ENCODE results near the gene MYL6B. TPM values are rescaled to one million over a fixed set of nuclear protein-coding genes. Genes with fewer than 3 reads are reported as not detected.

Gene MYL6B
- total RNA-seq, 4 donors from 2014 or later: 14.3 to 57.9 (median 28.0) TPM

GRCh38 chr12:56186957-56187356 is 34.6 kb downstream of the MYL6B start:
- H3K27me3 ChIP-seq: no peaks in the 10 kb centered on the region
- no peaks in the 10 kb centered on the region for H3K9me3 ChIP-seq
- ATAC-seq: no peak
- peaks cover 0 to 34% (median 18%) of the 10 kb centered on the region in 3 donors for H3K4me1 ChIP-seq
- 41% methylated on average over 2 of the region's 2 CpGs; no CpG with 5 or more reads in 1 of the 2 donors for WGBS, 2 donors (ENCODE audit: low coverage in 1 of 2)
- peak overlapping the region in 2 of 4 donors; percentile 26 to 38 for H3K27ac ChIP-seq
- no peak overlapping the region for H3K4me3 ChIP-seq
- TF ChIP-seq, protein P1, sequence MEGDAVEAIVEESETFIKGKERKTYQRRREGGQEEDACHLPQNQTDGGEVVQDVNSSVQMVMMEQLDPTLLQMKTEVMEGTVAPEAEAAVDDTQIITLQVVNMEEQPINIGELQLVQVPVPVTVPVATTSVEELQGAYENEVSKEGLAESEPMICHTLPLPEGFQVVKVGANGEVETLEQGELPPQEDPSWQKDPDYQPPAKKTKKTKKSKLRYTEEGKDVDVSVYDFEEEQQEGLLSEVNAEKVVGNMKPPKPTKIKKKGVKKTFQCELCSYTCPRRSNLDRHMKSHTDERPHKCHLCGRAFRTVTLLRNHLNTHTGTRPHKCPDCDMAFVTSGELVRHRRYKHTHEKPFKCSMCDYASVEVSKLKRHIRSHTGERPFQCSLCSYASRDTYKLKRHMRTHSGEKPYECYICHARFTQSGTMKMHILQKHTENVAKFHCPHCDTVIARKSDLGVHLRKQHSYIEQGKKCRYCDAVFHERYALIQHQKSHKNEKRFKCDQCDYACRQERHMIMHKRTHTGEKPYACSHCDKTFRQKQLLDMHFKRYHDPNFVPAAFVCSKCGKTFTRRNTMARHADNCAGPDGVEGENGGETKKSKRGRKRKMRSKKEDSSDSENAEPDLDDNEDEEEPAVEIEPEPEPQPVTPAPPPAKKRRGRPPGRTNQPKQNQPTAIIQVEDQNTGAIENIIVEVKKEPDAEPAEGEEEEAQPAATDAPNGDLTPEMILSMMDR (IDR thresholded peaks at IDR 0.05): no peak
- TF ChIP-seq POLR2AphosphoS5 (IDR thresholded peaks at IDR 0.05) (no peak), EP300 (IDR thresholded peaks at IDR 0.05) (no peak), POLR2A (IDR thresholded peaks at IDR 0.05) (no peak)
- peaks cover 0 to 51% of the 10 kb centered on the region in 2 donors for H3K36me3 ChIP-seq

- peak overlapping the region; percentile 64 to 97 (median 94) for H3K27ac ChIP-seq
- 11% methylated on average over 8 of the region's 10 CpGs; no CpG with 5 or more reads in 1 of the 2 donors for WGBS, 2 donors (ENCODE audit: low coverage in 1 of 2)
- no peak for ATAC-seq
These were observed 35.9 kb downstream of the MYL6B start for GRCh38 chr12:56188131-56188777.

DNA sequence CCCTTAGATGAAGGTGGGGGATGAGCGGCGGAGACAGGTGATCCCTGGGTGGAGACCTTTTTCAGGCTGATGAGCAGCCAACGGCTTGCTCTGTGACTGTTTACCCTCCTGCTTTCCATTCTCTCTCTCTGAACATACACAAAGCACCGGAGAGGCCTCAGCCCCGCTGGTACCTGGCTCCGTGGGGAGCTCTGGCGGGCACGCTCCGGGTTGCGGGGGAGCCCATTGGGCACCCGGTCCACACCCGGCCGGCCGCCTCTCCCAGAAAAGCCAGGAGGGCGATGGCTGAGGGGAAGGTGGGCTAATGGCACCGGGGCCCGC is 36.4 kb downstream of the MYL6B start:
- no peak for TF ChIP-seq POLR2AphosphoS5 (IDR thresholded peaks at IDR 0.05)
- no peak for TF ChIP-seq POLR2A (IDR thresholded peaks at IDR 0.05)
- TF ChIP-seq, protein P1 (IDR thresholded peaks at IDR 0.05): no peak
- no peak for TF ChIP-seq EP300 (IDR thresholded peaks at IDR 0.05)
- ATAC-seq: no peak
- H3K27me3 ChIP-seq: no peaks in the 10 kb centered on the region
- H3K36me3 ChIP-seq: peaks cover 0 to 34% of the 10 kb centered on the region in 2 donors
- H3K4me1 ChIP-seq: peaks cover 0 to 34% (median 18%) of the 10 kb centered on the region in 3 donors
- H3K4me3 ChIP-seq: peak overlapping the region; percentile 71 to 94
- H3K27ac ChIP-seq: peak overlapping the region; percentile 64 to 97 (median 94)
- no peaks in the 10 kb centered on the region for H3K9me3 ChIP-seq
- WGBS, 2 donors (ENCODE audit: low coverage in 1 of 2): no CpG with 5 or more reads among the region's 17 CpGs

More at GRCh38 chr12:56188131-56188777, 35.9 kb downstream of the MYL6B start:
- Histone ChIP-seq H3K27me3 (no peaks in the 10 kb centered on the region), H3K4me1 (peaks cover 0 to 34% (median 18%) of the 10 kb centered on the region in 3 donors), H3K4me3 (peak overlapping the region; percentile 71 to 94), H3K36me3 (peaks cover 0 to 38% of the 10 kb centered on the region in 2 donors), H3K9me3 (no peaks in the 10 kb centered on the region)
- no peak for TF ChIP-seq POLR2AphosphoS5 (IDR thresholded peaks at IDR 0.05)
- TF ChIP-seq, protein P1 (IDR thresholded peaks at IDR 0.05): no peak
- TF ChIP-seq POLR2A (IDR thresholded peaks at IDR 0.05): no peak
- TF ChIP-seq EP300 (IDR thresholded peaks at IDR 0.05): no peak

DNA sequence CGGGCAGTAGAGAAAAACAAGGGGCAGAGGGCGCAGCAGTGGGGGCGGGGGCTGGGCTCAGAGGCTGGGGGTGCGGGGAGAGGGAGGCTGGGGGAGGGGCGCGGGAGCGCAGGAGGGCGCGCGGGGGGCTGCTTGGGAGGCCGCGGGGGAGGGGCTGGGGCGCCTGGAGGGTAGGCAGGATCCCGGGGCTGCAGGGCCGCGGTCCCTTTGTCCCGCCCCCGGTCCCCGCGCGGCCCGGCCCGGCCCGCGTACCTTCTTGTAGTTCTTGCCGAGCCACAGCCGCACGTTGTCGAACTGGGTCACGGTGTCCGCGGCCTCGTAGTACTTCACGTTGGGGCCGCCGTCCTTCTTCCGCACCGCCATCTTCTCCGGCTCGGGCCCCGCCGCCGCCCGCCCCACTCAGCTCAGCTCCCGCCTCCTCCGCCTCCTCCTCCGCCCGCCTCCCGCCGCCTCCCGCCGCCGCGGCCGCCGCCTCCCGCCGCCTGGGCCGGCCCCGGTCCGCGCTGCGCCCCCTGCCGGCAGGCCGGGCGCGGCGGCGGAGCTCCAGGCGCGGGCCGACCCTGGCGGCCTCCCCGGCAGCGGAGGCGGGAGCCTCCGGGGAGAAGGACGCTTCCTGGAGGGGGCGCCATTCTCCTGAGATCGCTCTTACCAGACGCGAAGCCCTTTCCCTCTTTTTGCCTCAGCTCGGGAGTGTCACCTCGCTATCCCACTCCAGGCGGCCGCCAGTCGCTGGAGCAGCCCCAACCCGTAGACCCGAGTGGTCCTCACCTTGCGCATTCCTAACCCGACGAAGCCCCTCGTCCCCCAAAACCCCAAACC is 36.9 kb downstream of the MYL6B start, which contains the start of gene SMARCC2:
Gene SMARCC2 (minus strand): TSS at position 385 of the 819 bp plus-strand sequence. CDS start 22 bp downstream, at position 363.
- 0% methylated on average over 2 to 3 of the region's 93 CpGs for WGBS, 2 donors (ENCODE audit: low coverage in 1 of 2)
- Histone ChIP-seq H3K9me3 (no peaks in the 10 kb centered on the region), H3K36me3 (peaks cover 0 to 28% of the 10 kb centered on the region in 2 donors), H3K4me3 (peak within 1 kb of the TSS; percentile 71 to 94), H3K27ac (peak within 1 kb of the TSS; percentile 92 to 97 (median 94)), H3K4me1 (peaks cover 0 to 34% (median 18%) of the 10 kb centered on the region in 3 donors), H3K27me3 (no peaks in the 10 kb centered on the region)
- ATAC-seq: peak; percentile 94
- TF ChIP-seq, protein P1 (IDR thresholded peaks at IDR 0.05): peak; percentile 63 to 95 (median 84)
- peak; percentile 51 for TF ChIP-seq POLR2AphosphoS5 (IDR thresholded peaks at IDR 0.05)
- no peak for TF ChIP-seq EP300 (IDR thresholded peaks at IDR 0.05)
- TF ChIP-seq POLR2A (IDR thresholded peaks at IDR 0.05): peak; percentile 28 to 42
